HepG2 (cell line): ENCODE results near the gene PTCD1. TPM values are rescaled to one million over a fixed set of nuclear protein-coding genes. Genes with fewer than 3 reads are reported as not detected.

Experiments
- ATF7-NPFF ChIP-seq: sonication (generic); formaldehyde crosslinking; IDR thresholded peaks from 2 replicates; pipeline ENCODE4 v1.8.1; 2023; ENCODE audit warnings: mild to moderate bottlenecking, low read depth, missing genetic modification reagents, moderate library complexity
- CREM ChIP-seq, 2 experiments: sonication (generic) in 1 of 2; formaldehyde crosslinking in 1 of 2; IDR thresholded peaks; 2 replicates each; pipeline versions ENCODE4 v1.4.0 to v1.6.1; 2016 to 2020; ENCODE audit warnings: antibody characterized with exemption in 1 of 2, mild to moderate bottlenecking in 1 of 2, missing genetic modification reagents in 1 of 2
- DR1 ChIP-seq: sonication (generic); formaldehyde crosslinking; IDR thresholded peaks from 2 replicates; pipeline ENCODE4 v1.8.0; 2021; ENCODE audit warnings: mild to moderate bottlenecking, missing genetic modification reagents, inconsistent platforms
- NR2C2 ChIP-seq: sonication (generic); formaldehyde crosslinking; IDR thresholded peaks from 2 replicates; pipeline ENCODE4 v1.4.0; 2020; ENCODE audit warnings: missing genetic modification reagents, mild to moderate bottlenecking, moderate library complexity, borderline replicate concordance
- PHF8 ChIP-seq: sonication (generic); formaldehyde crosslinking; IDR thresholded peaks from 2 replicates; pipeline ENCODE4 v1.5.0; 2020; ENCODE audit warnings: missing genetic modification reagents
- SOX13 ChIP-seq, 3 experiments: fragments of 450-650 bp in 1 of 3; sonication (generic) in 1 of 3; formaldehyde crosslinking in 1 of 3; IDR thresholded peaks in 2 of 3; conservative IDR thresholded peaks in 1 of 3; 2 replicates each; pipeline versions ENCODE4 v1.5.0 to v1.6.1; 2016 to 2020; ENCODE audit warnings: antibody characterized with exemption in 1 of 3, mild to moderate bottlenecking in 1 of 3, missing compliant biosample characterization in 1 of 3, missing genetic modification reagents in 1 of 3, moderate library complexity in 1 of 3
- SRF ChIP-seq: IDR thresholded peaks from 2 replicates; pipeline ENCODE4 v1.6.1; 2011; ENCODE audit warnings: mild to moderate bottlenecking, low read depth, low read length, moderate library complexity
- ZNF501 ChIP-seq: sonication (generic); formaldehyde crosslinking; IDR thresholded peaks from 2 replicates; pipeline ENCODE4 v1.5.1; 2020; ENCODE audit warnings: mild to moderate bottlenecking, moderate library complexity, missing genetic modification reagents
- ZSCAN20 ChIP-seq: sonication (generic); formaldehyde crosslinking; IDR thresholded peaks from 2 replicates; pipeline ENCODE4 v1.4.0; 2020; ENCODE audit warnings: missing genetic modification reagents, mild to moderate bottlenecking, borderline replicate concordance
- polyA plus RNA-seq, 8 experiments: library from polyadenylated mRNA; depleted of rRNA in 3 of 8; stranded (reverse) in 7 of 8; unstranded in 1 of 8; fragments of >200 nt; fragmentation: Illumina TruSeq in 4 of 8; extraction: Trizol in 4 of 8; gene quantifications; 2 replicates each; pipeline versions ENCODE4 v1.2.1 to v1.2.3, GENCODE V29; 2011 to 2016; ENCODE audit warnings: low read depth in 4 of 8, missing spikeins in 1 of 8, mixed read lengths in 1 of 8; ENCODE audit not compliant: insufficient read depth in 1 of 8
- total RNA-seq, 5 experiments: library from RNA; depleted of rRNA; stranded (reverse); fragments of >200 nt; fragmentation: Illumina TruSeq; extraction: Trizol; gene quantifications; 2 replicates each; pipeline ENCODE4 v1.2.3, GENCODE V29; 2016; ENCODE audit warnings: low read depth in 1 of 5
- TF ChIP-seq, protein P1 (sequence below): sonication (generic); formaldehyde crosslinking; IDR thresholded peaks from 2 replicates; pipeline ENCODE4 v1.4.0; 2020; ENCODE audit warnings: missing genetic modification reagents; ENCODE audit errors: not compliant biosample characterization
- TF ChIP-seq, protein P2 (sequence below): sonication (generic); formaldehyde crosslinking; IDR thresholded peaks from 2 replicates; pipeline ENCODE4 v1.4.0; 2020; ENCODE audit warnings: missing genetic modification reagents, mild to moderate bottlenecking, borderline replicate concordance
- TF ChIP-seq, protein P3 (sequence below): sonication (generic); formaldehyde crosslinking; IDR thresholded peaks from 2 replicates; pipeline ENCODE4 v1.5.0; 2020; ENCODE audit warnings: missing genetic modification reagents
- TF ChIP-seq, protein P4 (sequence below): sonication (generic); formaldehyde crosslinking; IDR thresholded peaks from 2 replicates; pipeline ENCODE4 v1.9.0; 2022; ENCODE audit warnings: low read depth, missing genetic modification reagents
- TF ChIP-seq, protein P5 (sequence below): sonication (generic); formaldehyde crosslinking; IDR thresholded peaks from 2 replicates; pipeline ENCODE4 v1.4.0; 2020; ENCODE audit warnings: missing genetic modification reagents, borderline replicate concordance

The PTCD1 gene
- total and polyA plus RNA-seq, 2 of the 13 experiments (the other 11 are each of a cell fraction or from before 2014, with no cell fraction given) = 3.0 to 8.4 TPM

DNA sequence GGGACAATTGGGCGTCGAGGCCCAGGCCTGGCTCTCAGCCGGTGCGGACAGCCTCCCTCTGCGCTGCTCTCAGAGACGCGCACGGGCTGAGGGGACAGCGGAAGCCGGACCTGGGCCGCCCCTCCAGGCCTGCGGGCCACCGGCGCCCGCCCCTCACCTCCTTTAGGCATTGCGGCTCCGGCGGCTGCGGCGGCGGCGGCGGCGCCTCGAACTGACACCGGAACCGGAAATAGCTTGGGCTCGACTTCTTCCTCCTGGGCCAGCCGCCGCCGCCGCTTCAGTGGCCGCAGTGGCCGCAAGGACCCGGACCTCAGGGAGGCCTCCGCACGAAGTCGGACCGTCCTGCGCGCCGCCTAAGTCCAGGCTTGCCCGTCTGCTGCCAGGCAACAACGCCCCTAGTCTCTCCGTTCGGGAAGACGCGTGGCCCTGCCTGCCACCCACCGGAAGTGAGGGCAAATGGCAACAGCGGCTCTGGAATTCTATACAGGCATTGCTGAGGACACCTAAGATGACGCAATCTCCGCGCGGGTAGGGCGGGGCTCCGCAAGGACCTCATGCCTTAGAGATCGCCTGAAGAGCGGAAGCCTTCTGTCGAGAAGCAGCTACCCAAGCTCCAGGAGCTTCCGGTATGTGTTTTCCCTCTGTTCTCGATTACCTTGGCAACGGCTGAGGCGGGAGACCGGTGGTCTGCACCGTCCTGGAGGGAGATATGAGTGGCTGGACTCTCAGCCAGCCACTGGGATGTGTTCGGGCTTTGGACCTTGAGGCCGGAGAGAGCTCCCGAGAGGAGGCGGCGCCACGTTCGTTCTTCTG, 30.0 kb downstream of the PTCD1 start, which contains the start of the genes BUD31 and PDAP1 (continued):
- TF ChIP-seq CREM (IDR thresholded peaks at IDR 0.05) = peak; percentile 87
- no peak for TF ChIP-seq CREM (CRISPR knock-in tag; IDR thresholded peaks at IDR 0.05)
- TF ChIP-seq, protein P1, sequence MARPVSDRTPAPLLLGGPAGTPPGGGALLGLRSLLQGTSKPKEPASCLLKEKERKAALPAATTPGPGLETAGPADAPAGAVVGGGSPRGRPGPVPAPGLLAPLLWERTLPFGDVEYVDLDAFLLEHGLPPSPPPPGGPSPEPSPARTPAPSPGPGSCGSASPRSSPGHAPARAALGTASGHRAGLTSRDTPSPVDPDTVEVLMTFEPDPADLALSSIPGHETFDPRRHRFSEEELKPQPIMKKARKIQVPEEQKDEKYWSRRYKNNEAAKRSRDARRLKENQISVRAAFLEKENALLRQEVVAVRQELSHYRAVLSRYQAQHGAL = no peak
- TF ChIP-seq, protein P2, sequence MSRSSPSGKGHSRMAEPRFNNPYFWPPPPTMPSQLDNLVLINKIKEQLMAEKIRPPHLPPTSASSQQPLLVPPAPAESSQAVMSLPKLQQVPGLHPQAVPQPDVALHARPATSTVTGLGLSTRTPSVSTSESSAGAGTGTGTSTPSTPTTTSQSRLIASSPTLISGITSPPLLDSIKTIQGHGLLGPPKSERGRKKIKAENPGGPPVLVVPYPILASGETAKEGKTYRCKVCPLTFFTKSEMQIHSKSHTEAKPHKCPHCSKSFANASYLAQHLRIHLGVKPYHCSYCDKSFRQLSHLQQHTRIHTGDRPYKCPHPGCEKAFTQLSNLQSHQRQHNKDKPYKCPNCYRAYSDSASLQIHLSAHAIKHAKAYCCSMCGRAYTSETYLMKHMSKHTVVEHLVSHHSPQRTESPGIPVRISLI (CRISPR knock-in tag) = no peak
- TF ChIP-seq ATF7-NPFF (CRISPR knock-in tag) = 0 out of 2 replicates have a peak, but pooled peaks have one; percentile 20
- TF ChIP-seq, protein P3, sequence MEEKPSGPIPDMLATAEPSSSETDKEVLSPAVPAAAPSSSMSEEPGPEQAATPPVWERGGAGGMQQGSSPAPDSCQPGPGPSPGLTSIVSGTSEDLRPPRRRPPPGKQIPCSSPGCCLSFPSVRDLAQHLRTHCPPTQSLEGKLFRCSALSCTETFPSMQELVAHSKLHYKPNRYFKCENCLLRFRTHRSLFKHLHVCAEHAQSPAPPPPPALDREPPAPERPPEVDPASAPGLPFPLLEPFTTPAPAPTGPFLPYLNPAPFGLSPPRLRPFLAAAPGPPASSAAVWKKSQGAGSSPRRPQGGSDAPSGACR (CRISPR knock-in tag) = no peak; the same call in 1 of the 2 replicates
- TF ChIP-seq NR2C2 = peak; percentile 99
- TF ChIP-seq, protein P4, sequence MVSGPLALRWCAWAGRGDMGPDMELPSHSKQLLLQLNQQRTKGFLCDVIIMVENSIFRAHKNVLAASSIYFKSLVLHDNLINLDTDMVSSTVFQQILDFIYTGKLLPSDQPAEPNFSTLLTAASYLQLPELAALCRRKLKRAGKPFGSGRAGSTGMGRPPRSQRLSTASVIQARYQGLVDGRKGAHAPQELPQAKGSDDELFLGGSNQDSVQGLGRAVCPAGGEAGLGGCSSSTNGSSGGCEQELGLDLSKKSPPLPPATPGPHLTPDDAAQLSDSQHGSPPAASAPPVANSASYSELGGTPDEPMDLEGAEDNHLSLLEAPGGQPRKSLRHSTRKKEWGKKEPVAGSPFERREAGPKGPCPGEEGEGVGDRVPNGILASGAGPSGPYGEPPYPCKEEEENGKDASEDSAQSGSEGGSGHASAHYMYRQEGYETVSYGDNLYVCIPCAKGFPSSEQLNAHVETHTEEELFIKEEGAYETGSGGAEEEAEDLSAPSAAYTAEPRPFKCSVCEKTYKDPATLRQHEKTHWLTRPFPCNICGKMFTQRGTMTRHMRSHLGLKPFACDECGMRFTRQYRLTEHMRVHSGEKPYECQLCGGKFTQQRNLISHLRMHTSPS (CRISPR knock-in tag) = no peak
- TF ChIP-seq, protein P5, sequence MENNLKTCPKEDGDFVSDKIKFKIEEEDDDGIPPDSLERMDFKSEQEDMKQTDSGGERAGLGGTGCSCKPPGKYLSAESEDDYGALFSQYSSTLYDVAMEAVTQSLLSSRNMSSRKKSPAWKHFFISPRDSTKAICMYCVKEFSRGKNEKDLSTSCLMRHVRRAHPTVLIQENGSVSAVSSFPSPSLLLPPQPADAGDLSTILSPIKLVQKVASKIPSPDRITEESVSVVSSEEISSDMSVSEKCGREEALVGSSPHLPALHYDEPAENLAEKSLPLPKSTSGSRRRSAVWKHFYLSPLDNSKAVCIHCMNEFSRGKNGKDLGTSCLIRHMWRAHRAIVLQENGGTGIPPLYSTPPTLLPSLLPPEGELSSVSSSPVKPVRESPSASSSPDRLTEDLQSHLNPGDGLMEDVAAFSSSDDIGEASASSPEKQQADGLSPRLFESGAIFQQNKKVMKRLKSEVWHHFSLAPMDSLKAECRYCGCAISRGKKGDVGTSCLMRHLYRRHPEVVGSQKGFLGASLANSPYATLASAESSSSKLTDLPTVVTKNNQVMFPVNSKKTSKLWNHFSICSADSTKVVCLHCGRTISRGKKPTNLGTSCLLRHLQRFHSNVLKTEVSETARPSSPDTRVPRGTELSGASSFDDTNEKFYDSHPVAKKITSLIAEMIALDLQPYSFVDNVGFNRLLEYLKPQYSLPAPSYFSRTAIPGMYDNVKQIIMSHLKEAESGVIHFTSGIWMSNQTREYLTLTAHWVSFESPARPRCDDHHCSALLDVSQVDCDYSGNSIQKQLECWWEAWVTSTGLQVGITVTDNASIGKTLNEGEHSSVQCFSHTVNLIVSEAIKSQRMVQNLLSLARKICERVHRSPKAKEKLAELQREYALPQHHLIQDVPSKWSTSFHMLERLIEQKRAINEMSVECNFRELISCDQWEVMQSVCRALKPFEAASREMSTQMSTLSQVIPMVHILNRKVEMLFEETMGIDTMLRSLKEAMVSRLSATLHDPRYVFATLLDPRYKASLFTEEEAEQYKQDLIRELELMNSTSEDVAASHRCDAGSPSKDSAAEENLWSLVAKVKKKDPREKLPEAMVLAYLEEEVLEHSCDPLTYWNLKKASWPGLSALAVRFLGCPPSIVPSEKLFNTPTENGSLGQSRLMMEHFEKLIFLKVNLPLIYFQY = peak; percentile 39; the same call in 1 of the 2 replicates
- no peak for TF ChIP-seq SRF
- TF ChIP-seq ZNF501 (CRISPR knock-in tag) = peak; percentile 90
- TF ChIP-seq PHF8 (CRISPR knock-in tag) = peak; percentile 86
- no peak for TF ChIP-seq SOX13 (IDR thresholded peaks at IDR 0.05)
- peak in 1 of 2 experiments; percentile 32; a peak in 2 of 4 replicates for TF ChIP-seq SOX13 (CRISPR knock-in tag; conservative IDR thresholded peaks at IDR 0.05 in 1 of 2, IDR thresholded peaks at IDR 0.05 in 1 of 2)
- no peak for TF ChIP-seq ZSCAN20 (CRISPR knock-in tag)
- peak; percentile 39; the same call in 1 of the 2 replicates for TF ChIP-seq DR1 (CRISPR knock-in tag)
